ENCODE data around the gene DBN1.

DBN1 gene

DNA sequence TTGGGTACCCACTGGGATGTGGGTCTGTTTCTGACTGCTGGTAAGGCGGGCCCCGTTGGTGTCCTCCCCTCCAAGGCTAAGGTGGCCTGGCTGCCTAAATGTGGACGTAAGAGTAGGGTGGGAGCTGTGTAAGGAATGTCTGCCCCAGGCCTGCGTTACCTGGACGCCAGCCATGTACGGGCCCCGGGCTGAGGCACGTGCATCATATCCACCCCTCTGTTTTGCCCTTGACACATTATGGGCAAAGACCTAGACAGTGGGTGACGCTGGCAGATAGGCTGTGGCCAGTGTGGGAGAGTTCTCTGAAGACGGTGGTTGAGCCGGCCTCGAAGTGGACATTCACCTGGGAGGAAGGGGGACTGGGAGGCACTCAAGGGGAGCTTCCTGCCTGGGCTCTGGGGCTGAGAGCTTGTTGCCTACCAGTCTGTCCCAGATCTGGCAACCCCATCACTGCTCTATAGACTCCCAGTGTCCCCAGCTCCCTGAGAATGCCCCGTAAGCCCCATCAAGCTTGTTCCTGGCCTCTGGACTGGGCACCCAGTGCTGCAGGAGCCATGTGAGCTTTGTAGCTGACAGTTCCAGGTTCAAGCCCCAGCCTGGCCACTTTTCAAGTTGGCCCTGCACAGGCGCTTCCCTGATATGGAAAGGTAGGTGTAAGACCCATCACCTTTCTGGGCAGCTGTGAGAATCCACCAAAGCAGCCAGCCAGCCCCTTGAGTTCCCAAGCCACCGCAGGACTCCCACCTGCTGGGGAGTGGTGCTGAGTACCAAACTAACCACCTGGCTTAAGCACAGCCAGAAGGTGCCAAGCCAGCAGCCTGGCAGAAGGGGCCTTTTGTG is 30.1 kb downstream of the DBN1 start:
- no peak for DNase-seq

DNA sequence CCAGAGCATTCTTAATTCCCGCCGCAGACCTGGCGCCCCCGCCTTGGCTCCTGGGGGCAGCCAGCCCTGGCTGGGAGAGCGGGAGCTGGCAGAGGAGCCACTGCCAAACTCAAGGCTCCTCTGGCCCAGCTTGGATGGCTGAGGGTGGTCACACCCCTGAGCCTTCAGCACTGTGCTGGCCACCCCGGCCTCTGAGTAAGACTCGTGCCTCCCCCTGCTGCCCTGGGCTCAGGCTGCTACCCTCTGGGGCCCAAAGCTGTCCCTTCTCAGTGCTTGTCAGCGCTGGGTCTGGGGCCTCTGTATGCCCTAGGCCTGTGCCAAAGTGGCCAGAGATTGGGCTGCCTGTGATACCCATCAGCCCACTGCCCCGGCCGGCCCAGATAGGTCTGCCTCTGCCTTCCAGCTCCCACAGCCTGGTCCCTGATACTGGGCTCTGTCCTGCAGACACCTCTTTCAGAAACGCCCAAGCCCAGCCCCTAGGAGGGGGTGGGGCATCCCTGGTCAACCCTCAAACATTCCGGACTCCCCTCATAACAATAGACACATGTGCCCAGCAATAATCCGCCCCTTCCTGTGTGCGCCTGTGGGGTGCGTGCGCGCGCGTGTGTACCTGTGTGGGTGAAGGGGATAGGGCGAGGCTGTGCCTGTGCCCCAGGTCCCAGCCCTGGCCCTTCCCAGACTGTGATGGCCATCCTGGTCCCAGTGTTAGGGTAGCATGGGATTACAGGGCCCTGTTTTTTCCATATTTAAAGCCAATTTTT is 31.2 kb downstream of the DBN1 start:
- DNase-seq, result no peak

DNA sequence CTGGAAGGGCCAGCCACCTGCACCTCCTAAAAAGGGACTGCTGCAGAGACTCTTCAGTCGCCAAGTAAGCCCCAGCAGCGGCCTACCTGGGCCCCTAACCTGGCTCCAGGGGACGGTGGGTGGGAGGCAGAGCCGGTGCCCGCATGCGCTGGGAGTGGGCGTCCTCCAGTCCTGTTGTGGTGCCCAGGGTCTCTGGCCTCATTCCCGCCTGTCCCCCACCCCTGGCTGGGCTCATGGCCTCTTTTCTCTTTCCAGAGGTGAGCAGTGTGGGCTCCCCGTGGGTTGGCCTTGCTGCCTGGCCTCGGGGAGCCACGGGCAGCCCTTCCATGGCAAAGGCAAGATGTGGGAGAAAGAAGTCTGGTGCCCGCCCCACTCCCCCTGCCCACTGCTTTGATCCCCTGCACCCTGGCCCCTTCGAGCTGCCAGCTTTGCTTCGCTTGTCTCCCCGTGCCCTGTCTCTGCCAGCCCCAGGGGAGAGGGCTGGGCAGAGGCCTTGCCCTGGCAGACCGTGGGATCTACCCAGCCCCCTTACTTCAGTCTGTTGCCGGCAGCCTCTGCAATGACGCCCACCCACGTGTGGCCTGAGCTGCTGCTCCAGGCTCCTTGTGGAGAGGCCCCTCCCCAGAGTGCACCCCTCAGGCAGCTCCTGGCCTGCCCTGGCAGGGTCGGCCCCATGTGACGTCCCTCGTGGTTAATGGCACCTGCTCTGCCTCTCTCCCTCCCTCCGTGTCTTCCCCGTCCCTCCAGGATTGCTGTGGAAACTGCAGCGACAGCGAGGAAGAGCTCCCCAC is 32.2 kb downstream of the DBN1 start:
- no peak for DNase-seq

DNA sequence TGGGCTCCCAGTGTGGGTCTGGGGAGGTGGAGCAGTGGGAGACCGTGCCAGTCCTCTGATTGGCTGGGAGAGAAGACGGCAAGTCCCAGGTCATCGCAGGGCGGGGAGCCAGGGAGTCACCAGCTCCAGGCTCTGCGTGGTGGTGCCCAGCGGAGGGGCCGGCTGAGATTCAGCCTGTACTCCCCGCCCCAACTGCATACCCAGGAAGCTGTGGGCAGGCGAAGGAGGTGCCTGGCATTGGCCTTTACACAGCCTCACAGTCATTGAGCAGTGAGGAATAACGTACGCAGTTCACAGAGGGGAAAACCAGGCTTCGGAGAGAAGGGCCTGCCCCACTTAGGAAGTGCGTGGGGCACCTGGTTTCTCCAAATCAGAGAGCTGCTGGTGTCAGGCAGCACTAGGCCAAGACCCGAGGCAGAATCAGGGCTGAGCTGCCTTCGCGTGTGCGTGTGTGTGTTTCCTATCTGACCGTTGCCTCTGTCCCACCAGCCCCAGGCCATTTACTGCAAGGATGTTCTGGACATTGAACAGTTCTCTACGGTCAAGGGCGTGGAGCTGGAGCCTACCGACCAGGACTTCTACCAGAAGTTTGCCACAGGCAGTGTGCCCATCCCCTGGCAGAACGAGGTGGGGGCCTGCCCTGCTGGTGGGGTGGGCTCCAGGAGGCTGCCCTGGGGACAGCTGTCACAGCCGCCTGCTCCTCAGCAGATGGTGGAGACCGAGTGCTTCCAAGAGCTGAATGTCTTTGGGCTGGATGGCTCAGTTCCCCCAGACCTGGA is 33.0 kb downstream of the DBN1 start:
- peak in 3 of 5 donors; percentile 40 to 54 (median 49) for DNase-seq

DNA sequence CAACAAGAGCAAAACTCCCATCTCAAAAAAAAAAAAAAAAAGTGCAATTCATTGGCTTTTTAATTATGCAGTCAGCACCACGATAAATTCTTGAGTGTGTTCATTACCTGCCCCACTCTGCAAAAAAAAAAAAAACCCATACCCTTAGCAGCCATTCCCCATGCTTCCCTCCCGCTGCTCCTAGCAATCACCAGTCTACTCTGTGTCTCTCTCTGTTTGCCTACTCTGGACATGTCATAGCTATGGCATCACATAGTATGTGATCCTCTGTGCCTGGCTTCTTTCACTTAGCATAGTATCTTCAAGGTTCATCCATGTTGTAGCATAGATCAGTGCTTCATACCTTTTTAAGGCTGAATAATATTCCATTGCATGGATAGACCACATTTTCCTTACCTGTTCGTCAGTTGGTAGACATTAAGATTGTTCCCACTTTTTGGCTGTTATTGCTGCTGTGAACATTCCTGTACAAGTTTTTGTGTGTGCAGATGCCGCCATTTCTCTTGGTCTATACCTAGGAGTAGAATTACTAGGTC is 33.8 kb downstream of the DBN1 start:
- DNase-seq, result no peak

DNA sequence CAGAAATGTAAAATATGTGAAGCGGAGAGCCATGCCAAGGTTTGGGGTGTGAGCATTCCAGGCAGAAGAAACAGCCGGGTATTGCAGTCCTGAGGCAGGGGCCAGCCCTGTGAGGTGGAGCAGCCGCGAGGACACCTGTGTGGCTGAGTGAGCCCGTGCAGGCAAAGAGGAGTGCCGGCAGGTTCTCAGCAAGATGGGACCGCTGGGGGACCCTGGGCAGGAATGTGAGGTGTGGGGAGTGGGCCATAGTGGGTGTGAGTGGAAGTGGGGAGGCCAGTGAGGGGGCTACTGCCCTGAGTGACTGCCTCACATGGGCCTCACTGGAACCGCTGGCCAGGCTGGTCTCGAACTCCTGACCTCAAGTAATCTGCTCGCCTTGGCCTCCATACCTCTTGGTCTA is 35.0 kb downstream of the DBN1 start:
- no peak for DNase-seq

DNA sequence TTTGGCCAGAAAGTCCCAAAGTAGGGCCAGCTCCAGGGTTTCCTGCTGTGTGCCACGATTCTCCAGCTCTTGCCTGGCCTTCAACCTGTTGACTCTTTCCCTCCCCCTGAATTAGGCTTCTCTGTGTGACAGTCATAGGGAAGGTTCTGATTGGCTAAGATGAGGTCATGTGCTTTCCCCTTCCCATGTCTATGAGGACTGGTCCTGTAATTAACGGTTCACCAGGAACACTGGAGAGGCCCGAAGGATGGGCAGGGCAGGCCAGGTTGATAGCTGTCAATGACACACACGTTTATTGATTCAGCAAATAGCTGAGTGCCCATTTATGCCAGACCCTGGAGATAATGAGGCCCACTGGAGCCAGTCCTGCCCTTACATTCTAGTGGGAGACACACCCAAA is 35.8 kb downstream of the DBN1 start:
- no peak for DNase-seq

DNA sequence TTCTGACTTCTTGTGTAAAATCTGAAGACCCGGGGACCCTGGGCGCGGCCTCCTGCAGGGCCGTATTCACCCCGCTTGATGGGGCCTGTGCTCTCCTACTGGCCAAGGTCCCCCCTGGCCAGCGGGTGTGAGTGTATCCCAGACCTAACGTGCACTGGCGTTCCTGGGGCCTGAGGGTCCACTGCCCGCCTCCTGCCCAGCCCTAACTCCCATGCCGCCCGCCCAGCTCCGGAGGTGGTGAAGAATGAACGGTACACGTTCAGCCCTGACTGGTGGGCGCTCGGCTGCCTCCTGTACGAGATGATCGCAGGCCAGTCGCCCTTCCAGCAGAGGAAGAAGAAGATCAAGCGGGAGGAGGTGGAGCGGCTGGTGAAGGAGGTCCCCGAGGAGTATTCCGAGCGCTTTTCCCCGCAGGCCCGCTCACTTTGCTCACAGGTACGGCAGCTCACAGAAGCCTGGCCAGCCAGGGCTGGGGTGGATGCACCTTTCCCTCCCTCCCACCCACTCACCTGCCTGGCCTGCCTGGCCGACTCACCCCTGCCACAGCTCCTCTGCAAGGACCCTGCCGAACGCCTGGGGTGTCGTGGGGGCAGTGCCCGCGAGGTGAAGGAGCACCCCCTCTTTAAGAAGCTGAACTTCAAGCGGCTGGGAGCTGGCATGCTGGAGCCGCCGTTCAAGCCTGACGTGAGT is 37.4 kb downstream of the DBN1 start:
- DNase-seq, result no peak

DNA sequence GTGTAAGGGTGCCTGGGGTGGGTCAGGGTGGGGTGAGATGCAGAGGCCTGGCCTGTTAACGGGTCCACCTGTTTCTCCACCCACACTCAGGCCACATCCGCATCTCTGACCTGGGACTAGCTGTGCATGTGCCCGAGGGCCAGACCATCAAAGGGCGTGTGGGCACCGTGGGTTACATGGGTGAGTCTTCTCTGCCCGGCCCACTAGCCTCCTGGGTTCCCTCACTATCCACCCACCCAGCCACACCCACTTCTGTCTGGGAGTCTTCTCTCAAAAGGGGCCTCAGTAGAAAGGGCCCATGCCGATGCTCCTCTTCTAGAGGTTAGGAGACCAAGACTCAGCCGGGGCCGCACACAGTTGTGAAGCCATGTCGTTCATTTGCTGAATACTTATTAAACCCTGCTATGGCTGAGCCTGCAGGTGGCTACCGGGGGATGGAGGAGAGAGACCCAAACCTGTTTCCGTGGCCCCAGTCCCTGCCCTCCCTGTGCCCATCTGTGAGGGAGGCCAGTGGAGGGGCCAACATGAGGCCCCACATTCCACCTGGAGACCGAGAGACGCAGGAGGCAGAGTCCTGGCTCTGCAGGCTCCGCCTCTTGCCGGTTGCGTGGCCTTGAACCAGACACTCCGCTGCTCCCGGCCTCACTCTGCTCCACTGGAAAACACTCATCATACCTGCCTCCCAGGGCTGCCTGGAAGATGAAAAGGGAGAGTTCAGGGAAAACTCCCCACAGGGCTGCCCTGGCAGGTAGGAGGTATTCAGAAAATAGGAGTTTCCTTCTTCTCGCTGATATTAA is 38.3 kb downstream of the DBN1 start:
- no peak for DNase-seq

DNA sequence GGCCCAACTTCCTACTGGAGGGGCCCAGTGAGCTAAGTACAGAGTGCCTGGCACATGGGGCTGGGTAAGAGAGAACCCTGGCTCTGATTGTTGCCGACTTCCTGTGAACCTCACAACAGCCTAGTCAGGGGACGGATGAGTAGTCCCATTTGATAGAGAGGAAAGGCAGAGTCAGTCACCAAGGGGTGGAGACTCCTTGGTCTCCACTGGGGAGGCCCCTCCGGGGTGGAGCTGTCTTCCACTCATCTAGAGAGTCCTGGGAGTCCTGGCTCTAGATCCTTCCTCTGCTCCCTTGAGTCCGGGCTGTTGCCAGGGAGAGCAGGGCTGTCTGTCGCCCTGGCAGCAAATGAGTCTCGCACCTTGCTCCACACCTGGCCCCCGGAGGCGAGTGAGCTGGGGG is 39.0 kb downstream of the DBN1 start:
- peak in 2 of 5 donors; percentile 37 to 75 for DNase-seq

DNA sequence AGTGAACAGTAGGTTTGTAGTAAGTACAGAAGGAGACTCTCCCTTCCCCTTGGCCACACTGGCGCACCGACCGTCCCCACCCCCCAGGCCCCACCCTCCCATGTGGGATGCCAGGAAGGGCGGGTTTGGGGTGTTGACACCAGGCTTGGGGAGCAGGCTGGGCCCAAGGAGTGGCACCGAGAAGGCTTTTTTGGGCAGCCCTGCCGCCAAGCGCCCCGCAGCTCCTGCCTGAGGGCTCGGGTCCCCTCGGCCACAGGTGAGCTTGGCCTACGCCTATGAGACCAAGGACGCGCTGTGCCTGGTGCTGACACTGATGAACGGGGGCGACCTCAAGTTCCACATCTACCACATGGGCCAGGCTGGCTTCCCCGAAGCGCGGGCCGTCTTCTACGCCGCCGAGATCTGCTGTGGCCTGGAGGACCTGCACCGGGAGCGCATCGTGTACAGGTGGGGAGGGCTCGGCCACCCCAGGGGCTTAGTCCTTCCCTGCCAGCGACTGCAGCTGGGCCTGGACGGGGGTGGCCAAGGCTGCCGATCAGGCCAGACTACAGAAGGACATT is 39.7 kb downstream of the DBN1 start:
- no peak for DNase-seq

DNA sequence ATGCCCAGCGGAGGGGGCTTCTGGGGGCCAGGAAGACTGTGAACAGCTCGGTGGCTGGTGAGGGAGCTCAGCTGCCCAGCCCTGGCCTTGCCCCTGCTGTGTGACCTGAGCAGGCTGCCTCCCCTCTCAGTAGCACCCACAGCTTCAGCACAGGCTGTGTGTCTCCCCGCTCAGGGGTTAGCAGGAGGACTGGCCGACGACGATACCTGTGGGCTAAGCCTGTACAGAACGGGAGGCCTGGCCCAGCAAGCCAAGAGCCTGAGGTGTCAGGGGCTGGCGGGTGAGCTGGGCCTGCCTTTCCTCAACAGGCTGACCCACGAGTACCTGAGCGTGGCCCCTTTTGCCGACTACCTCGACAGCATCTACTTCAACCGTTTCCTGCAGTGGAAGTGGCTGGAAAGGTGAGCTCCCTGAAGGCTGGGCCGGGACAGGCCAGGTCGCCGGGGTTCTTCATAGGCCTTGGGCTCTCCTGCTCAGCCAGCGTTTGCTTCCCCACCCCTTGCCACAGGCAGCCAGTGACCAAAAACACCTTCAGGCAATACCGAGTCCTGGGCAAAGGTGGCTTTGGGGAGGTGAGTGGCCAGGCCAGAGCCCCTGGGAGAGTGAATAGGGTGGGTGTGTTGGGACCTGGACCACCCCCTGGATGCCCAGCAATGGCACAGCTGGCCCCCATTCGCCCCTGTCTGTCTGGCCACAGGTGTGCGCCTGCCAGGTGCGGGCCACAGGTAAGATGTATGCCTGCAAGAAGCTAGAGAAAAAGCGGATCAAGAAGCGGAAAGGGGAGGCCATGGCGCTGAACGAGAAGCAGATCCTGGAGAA is 40.4 kb downstream of the DBN1 start:
- no peak for DNase-seq

DNA sequence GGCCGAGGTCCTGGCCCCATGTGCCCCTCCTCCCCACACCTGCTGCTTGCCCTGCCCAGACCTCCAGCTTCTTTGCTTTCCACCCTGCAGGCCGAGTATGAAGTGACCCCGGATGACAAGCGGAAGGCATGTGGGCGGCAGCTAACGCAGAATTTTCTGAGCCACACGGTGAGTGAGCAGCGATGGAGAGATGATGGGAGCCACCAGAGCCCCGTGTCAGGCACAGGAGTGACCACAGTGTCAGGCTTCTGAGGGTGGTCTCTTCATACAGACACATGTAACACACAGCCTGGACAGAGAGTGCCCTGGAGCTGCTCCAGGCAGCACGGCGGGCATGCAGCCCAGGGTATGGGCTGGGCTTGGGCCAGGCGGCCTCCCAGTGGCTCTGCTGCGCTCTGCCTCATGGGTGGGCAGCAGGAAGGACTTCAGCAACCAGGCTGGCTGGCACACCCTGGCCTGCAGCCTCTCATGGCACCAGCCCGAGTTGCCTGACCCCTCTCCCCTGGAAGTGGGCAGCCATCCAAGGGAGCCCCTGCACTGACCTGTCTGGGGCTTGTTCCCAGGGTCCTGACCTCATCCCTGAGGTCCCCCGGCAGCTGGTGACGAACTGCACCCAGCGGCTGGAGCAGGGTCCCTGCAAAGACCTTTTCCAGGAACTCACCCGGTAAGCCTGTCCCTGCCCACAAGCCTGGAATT is 41.1 kb downstream of the DBN1 start:
- no peak for DNase-seq

DNA sequence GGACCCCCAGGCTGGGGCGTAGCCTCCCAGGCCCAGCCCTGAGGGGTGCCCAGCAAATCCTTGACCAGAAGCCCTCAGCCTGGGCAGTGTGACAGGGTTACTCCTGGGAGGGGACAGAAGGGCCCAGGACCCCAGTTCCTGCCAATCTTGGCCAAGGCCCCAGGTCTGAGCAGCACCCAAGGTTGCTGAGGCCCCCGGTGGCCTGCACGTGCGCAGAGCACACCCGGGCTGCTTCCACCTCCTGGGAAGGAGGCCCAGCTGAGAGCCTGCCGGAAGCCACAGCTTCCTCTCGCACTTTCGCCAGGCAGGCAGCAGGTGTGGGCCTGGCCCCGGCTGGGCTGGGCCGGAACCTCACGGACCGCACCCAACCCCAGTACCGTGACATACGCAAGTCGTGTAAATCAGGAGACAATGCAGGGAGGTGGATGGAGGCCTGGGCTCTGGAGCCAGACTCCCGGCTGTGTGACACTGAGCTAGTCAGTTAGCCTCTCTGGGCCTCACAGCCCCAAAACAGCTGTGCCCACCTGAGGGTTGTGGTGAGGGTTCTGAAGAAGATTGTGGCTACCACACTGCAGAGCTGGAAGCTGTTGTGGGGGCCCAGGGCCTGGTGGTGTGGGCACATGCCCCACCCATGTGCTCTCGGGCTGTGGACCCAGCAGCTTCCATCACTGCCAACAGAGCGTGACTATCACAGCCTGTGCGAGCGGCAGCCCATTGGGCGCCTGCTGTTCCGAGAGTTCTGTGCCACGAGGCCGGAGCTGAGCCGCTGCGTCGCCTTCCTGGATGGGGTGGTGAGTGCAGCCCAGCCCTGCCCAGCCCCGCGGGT is 41.9 kb downstream of the DBN1 start:
- DNase-seq, result peak; percentile 60 to 94 (median 63)

DNA sequence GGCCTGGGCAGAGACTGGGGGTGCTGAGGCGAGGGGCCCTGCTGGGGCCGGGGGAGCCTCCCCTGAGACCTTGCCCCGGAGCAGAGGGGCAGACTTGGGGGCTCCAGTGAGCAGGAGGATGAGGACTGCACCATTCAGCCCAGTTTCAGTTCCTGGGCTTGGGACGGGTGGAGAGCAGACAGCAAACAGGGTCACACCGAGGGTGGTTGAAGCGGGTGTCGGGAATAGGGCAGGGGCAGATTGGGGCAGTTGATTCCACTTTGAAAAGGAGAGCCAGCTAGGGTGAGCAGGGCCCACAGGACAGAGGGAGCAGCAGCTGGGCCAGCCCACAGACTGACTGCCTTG is 42.5 kb downstream of the DBN1 start:
- DNase-seq, result peak in 1 of 5 donors; percentile 29

DNA sequence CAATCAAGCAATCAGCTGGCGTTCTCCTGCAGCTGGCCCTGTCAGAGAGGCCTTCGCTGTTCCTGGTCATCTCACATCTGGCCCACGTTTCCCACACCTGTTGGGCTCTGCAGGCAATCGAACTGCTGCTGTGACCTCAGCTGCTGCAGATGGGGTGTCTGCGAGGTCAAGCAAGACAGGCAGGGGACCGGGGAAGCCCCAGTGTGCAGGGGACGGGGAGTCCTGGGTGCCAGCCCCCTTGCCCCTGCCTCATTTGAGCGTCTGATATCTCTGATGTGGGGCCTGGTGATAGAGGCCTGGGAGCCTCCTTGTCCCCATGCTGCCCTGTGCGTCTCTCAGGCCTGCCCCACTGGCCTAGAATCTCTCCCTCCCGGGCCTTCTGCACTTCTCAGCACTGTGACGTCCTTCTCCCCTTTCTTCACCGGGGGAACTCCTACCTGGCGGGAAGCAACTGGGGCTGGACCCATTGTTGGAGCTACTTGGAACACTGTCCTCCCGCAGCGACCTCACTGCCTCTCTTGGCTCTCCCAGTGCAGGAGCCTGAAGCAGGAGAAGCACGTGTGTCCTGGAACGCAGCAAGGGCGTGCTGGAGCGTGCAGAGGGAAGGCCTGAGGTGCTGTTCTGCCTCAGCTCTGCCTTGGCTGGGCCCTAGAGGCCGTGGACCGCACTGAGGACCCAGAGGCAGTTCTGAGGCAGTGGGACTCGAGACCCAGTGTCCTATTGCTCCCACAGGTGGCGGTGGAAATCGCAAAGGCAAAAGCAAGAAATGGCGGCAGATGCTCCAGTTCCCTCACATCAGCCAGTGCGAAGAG is 43.1 kb downstream of the DBN1 start:
- no peak for DNase-seq

All from T-helper 1 cell (primary cell).